Liver (tissue), 9 donors: ENCODE results near the gene NR4A3. TPM values are rescaled to one million over a fixed set of nuclear protein-coding genes. Genes with fewer than 3 reads are reported as not detected.

ENCODE experiments used
- DNase-seq: peaks from one replicate; pipeline ENCODE4 v3.0.0-alpha.2; 2017; ENCODE audit warnings: low spot score
- H3K27ac ChIP-seq, 2 donors: one replicate each; pipeline ENCODE4 v1.7.0; 2013; ENCODE audit warnings: inconsistent platforms in 2 of 2, low read length in 2 of 2, control low read depth in 1 of 2, low read depth in 1 of 2, mild to moderate bottlenecking in 1 of 2
- H3K27me3 ChIP-seq, 4 donors: one replicate each; pipeline versions ENCODE4 v1.6.1 to v1.7.0; 2013; ENCODE audit warnings: low read length in 3 of 4, inconsistent platforms in 1 of 4, mild to moderate bottlenecking in 1 of 4, moderate library complexity in 1 of 4; ENCODE audit not compliant: control insufficient read depth in 4 of 4, insufficient read depth in 4 of 4
- H3K36me3 ChIP-seq, 4 donors: one replicate each; pipeline versions ENCODE4 v1.6.1 to v1.7.0; 2013; ENCODE audit warnings: low read length in 3 of 4, mild to moderate bottlenecking in 3 of 4, low read depth in 1 of 4, moderate library complexity in 1 of 4; ENCODE audit not compliant: control insufficient read depth in 4 of 4, insufficient read depth in 3 of 4
- H3K4me1 ChIP-seq, 4 donors: one replicate each; pipeline versions ENCODE4 v1.6.1 to v1.7.0; 2013; ENCODE audit warnings: low read length in 3 of 4, mild to moderate bottlenecking in 3 of 4, moderate library complexity in 1 of 4; ENCODE audit not compliant: control insufficient read depth in 4 of 4, insufficient read depth in 4 of 4
- H3K4me3 ChIP-seq, 3 donors: one replicate each; pipeline versions ENCODE4 v1.6.1 to v1.7.0; 2013; ENCODE audit warnings: low read length in 3 of 3, control low read depth in 1 of 3, low read depth in 1 of 3, mild to moderate bottlenecking in 1 of 3
- H3K9ac ChIP-seq, 2 donors: one replicate each; pipeline ENCODE4 v1.7.0; 2013; ENCODE audit warnings: low read length in 2 of 2, mild to moderate bottlenecking in 2 of 2, moderate library complexity in 2 of 2, control low read depth in 1 of 2, low read depth in 1 of 2
- H3K9me3 ChIP-seq, 4 donors: one replicate each; pipeline versions ENCODE4 v1.6.1 to v1.7.0; 2013; ENCODE audit warnings: low read length in 3 of 4; ENCODE audit not compliant: control insufficient read depth in 4 of 4
- EGR1 ChIP-seq, 2 donors: IDR thresholded peaks; 2 replicates each; pipeline ENCODE4 v1.6.1; 2016 to 2018; ENCODE audit warnings: antibody characterized with exemption in 2 of 2, low read depth in 2 of 2
- FOXA1 ChIP-seq: IDR thresholded peaks from 2 replicates; pipeline ENCODE4 v1.6.1; 2016; ENCODE audit warnings: antibody characterized with exemption
- FOXA2 ChIP-seq: IDR thresholded peaks from 2 replicates; pipeline ENCODE4 v1.6.1; 2016; ENCODE audit warnings: antibody characterized with exemption
- GABPA ChIP-seq, 2 donors: IDR thresholded peaks in 1 of 2; conservative IDR thresholded peaks in 1 of 2; 2 replicates each; pipeline ENCODE4 v1.6.1; 2016; ENCODE audit warnings: antibody characterized with exemption in 2 of 2, mild to moderate bottlenecking in 1 of 2, moderate library complexity in 1 of 2
- HNF4A ChIP-seq, 2 donors: conservative IDR thresholded peaks; 2 replicates each; pipeline ENCODE4 v1.6.1; 2016; ENCODE audit warnings: antibody characterized with exemption in 2 of 2, mild to moderate bottlenecking in 2 of 2
- HNF4G ChIP-seq: IDR thresholded peaks from 2 replicates; pipeline ENCODE4 v1.6.1; 2016; ENCODE audit warnings: antibody characterized with exemption
- JUND ChIP-seq, 2 donors: IDR thresholded peaks; 2 replicates each; pipeline ENCODE4 v1.6.1; 2016; ENCODE audit warnings: antibody characterized with exemption in 2 of 2
- RAD21 ChIP-seq, 2 donors: IDR thresholded peaks; 2 replicates each; pipeline ENCODE4 v1.6.1; 2016; ENCODE audit warnings: antibody characterized with exemption in 2 of 2, mild to moderate bottlenecking in 2 of 2
- RXRA ChIP-seq, 2 donors: IDR thresholded peaks; 2 replicates each; pipeline ENCODE4 v1.6.1; 2017 to 2018; ENCODE audit warnings: antibody characterized with exemption in 2 of 2, mild to moderate bottlenecking in 1 of 2
- SP1 ChIP-seq: IDR thresholded peaks from 2 replicates; pipeline ENCODE4 v1.6.1; 2018; ENCODE audit warnings: antibody characterized with exemption, mild to moderate bottlenecking
- TAF1 ChIP-seq: conservative IDR thresholded peaks from 2 replicates; pipeline ENCODE4 v1.6.1; 2016; ENCODE audit warnings: antibody characterized with exemption, mild to moderate bottlenecking
- YY1 ChIP-seq: IDR thresholded peaks from 2 replicates; pipeline ENCODE4 v1.6.1; 2016; ENCODE audit warnings: antibody characterized with exemption, mild to moderate bottlenecking
- WGBS: extraction: QIAGEN DNeasy Blood & Tissue Kit; methylation state at CpG from one replicate; pipeline ENCODE4 v1.1.7; 2013; 5-methylcytosine and 5-hydroxymethylcytosine counted together
- polyA plus RNA-seq, 2 donors: library from polyadenylated mRNA; stranded (reverse) in 1 of 2; unstranded in 1 of 2; fragments of 200-250 nt in 1 of 2; fragments of >200 nt in 1 of 2; fragmentation: Nextera tagmentation in 1 of 2; extraction: Ambion mirVana in 1 of 2; gene quantifications; one replicate each; pipeline versions ENCODE4 v1.2.1 to v1.2.3, GENCODE V29; 2013 to 2015
- total RNA-seq, 2 donors: library from RNA; depleted of rRNA; stranded (reverse); fragments of >200 nt; gene quantifications; one replicate each; pipeline ENCODE4 v1.2.3, GENCODE V29; 2014
- TF ChIP-seq, protein P1 (sequence below): IDR thresholded peaks from 2 replicates; pipeline ENCODE4 v1.6.1; 2016; ENCODE audit warnings: antibody characterized with exemption
- TF ChIP-seq, protein P2 (sequence below): IDR thresholded peaks from 2 replicates; pipeline ENCODE4 v1.6.1; 2016; ENCODE audit warnings: antibody characterized with exemption
- TF ChIP-seq, protein P3 (sequence below): fragments of 150-350 bp; IDR thresholded peaks from 2 replicates; pipeline ENCODE4 v1.5.1; 2017; ENCODE audit warnings: improper control_type of control experiment, low read depth, low read length; ENCODE audit not compliant: missing input control
- TF ChIP-seq, protein P4 (sequence below): IDR thresholded peaks from 2 replicates; pipeline ENCODE4 v1.6.1; 2016; ENCODE audit warnings: antibody characterized with exemption, mild to moderate bottlenecking
- TF ChIP-seq, protein P5 (sequence below): IDR thresholded peaks from 2 replicates; pipeline ENCODE4 v1.6.1; 2016; ENCODE audit warnings: antibody characterized with exemption
- donor health status: healthy.
- donor health status: healthy.
- donor health status: healthy.
- donor health status: healthy.
- donor health status: healthy.

Gene NR4A3
- total and polyA plus RNA-seq, 4 donors: 0.02 to 0.14 (median 0.09) TPM

DNA sequence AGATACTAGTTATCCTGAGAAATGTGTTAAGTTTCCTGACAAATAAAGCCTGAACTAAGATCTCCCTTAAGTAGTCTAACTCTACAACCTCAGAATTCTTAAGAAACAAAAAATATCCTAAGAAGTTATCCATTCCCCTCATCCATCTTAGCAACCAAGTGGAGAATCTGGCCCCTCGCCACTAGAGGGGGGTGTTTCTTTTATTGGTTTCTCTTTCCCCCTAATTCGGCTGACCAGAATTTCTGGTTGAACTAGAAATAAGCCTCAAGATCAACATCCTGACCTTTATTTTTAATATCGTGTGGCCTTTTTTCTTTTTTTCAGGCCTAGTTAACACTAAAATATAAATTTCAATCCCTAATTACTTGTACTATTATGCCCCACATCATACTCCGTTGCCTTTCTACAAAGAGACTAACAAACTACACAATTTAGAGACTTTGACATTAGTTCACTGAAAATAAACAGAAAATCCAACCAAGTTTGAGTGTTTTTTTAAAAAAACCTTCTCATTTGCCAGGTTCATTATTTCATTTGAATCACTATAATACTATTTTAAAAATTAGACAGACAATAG, 14.3 kb upstream of the NR4A3 start:
- no peaks in the 10 kb centered on the region for H3K27me3 ChIP-seq
- WGBS: 19% methylated on average over 4 of the region's 4 CpGs
- DNase-seq: peak; percentile 60
- no peaks in the 10 kb centered on the region for H3K4me1 ChIP-seq
- peak overlapping the region; percentile 51 to 65 for H3K9ac ChIP-seq
- H3K36me3 ChIP-seq: no peaks in the 10 kb centered on the region
- no peak overlapping the region for H3K4me3 ChIP-seq
- TF ChIP-seq HNF4G: no peak
- no peak for TF ChIP-seq SP1
- TF ChIP-seq, protein P1, sequence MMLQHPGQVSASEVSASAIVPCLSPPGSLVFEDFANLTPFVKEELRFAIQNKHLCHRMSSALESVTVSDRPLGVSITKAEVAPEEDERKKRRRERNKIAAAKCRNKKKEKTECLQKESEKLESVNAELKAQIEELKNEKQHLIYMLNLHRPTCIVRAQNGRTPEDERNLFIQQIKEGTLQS: no peak
- TF ChIP-seq TAF1: no peak
- peak; percentile 87 to 88 for TF ChIP-seq RAD21 (IDR thresholded peaks at IDR 0.05)
- TF ChIP-seq FOXA2: no peak
- no peak for TF ChIP-seq JUND (IDR thresholded peaks at IDR 0.05)
- no peak for TF ChIP-seq GABPA (IDR thresholded peaks at IDR 0.05 in 1 of 2, conservative IDR thresholded peaks at IDR 0.05 in 1 of 2)
- peak; percentile 26 for TF ChIP-seq YY1
- TF ChIP-seq RXRA (IDR thresholded peaks at IDR 0.05): no peak
- TF ChIP-seq, protein P2, sequence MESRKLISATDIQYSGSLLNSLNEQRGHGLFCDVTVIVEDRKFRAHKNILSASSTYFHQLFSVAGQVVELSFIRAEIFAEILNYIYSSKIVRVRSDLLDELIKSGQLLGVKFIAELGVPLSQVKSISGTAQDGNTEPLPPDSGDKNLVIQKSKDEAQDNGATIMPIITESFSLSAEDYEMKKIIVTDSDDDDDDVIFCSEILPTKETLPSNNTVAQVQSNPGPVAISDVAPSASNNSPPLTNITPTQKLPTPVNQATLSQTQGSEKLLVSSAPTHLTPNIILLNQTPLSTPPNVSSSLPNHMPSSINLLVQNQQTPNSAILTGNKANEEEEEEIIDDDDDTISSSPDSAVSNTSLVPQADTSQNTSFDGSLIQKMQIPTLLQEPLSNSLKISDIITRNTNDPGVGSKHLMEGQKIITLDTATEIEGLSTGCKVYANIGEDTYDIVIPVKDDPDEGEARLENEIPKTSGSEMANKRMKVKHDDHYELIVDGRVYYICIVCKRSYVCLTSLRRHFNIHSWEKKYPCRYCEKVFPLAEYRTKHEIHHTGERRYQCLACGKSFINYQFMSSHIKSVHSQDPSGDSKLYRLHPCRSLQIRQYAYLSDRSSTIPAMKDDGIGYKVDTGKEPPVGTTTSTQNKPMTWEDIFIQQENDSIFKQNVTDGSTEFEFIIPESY: no peak
- no peak for TF ChIP-seq EGR1 (IDR thresholded peaks at IDR 0.05; ENCODE audit: low read depth in 2 of 2)
- no peak for TF ChIP-seq FOXA1
- TF ChIP-seq, protein P3, sequence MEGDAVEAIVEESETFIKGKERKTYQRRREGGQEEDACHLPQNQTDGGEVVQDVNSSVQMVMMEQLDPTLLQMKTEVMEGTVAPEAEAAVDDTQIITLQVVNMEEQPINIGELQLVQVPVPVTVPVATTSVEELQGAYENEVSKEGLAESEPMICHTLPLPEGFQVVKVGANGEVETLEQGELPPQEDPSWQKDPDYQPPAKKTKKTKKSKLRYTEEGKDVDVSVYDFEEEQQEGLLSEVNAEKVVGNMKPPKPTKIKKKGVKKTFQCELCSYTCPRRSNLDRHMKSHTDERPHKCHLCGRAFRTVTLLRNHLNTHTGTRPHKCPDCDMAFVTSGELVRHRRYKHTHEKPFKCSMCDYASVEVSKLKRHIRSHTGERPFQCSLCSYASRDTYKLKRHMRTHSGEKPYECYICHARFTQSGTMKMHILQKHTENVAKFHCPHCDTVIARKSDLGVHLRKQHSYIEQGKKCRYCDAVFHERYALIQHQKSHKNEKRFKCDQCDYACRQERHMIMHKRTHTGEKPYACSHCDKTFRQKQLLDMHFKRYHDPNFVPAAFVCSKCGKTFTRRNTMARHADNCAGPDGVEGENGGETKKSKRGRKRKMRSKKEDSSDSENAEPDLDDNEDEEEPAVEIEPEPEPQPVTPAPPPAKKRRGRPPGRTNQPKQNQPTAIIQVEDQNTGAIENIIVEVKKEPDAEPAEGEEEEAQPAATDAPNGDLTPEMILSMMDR: peak; percentile 79
- no peaks in the 10 kb centered on the region for H3K9me3 ChIP-seq
- H3K27ac ChIP-seq: no peak overlapping the region

DNA sequence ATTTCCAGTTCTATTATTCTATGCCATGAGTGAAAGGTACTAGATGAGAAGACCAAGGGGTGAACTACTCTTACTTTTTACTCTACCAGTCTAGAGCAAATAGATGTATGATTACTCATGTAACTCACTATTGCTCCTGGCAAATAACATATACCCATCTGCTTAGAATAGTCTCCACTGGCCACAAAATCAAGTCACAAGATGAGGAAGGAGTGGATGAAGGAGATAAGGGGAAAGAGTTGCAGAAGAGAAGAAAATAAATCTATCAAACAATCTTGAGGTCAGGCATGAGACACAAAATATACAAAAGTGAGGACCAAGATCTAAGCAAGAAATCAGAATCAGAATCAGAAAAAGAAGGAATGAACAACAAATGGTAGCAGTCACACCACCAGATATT, 13.7 kb upstream of the NR4A3 start:
- Histone ChIP-seq H3K4me1 (no peaks in the 10 kb centered on the region), H3K9ac (peak overlapping the region in 1 of 2 donors; percentile 51), H3K27ac (no peak overlapping the region), H3K27me3 (no peaks in the 10 kb centered on the region), H3K9me3 (no peaks in the 10 kb centered on the region), H3K4me3 (no peak overlapping the region), H3K36me3 (no peaks in the 10 kb centered on the region)
- TF ChIP-seq HNF4A (conservative IDR thresholded peaks at IDR 0.05) (no peak), RAD21 (IDR thresholded peaks at IDR 0.05) (no peak), GABPA (IDR thresholded peaks at IDR 0.05 in 1 of 2, conservative IDR thresholded peaks at IDR 0.05 in 1 of 2) (no peak), TAF1 (no peak), FOXA1 (no peak), EGR1 (IDR thresholded peaks at IDR 0.05; ENCODE audit: low read depth in 2 of 2) (no peak), JUND (IDR thresholded peaks at IDR 0.05) (no peak)
- TF ChIP-seq, protein P4, sequence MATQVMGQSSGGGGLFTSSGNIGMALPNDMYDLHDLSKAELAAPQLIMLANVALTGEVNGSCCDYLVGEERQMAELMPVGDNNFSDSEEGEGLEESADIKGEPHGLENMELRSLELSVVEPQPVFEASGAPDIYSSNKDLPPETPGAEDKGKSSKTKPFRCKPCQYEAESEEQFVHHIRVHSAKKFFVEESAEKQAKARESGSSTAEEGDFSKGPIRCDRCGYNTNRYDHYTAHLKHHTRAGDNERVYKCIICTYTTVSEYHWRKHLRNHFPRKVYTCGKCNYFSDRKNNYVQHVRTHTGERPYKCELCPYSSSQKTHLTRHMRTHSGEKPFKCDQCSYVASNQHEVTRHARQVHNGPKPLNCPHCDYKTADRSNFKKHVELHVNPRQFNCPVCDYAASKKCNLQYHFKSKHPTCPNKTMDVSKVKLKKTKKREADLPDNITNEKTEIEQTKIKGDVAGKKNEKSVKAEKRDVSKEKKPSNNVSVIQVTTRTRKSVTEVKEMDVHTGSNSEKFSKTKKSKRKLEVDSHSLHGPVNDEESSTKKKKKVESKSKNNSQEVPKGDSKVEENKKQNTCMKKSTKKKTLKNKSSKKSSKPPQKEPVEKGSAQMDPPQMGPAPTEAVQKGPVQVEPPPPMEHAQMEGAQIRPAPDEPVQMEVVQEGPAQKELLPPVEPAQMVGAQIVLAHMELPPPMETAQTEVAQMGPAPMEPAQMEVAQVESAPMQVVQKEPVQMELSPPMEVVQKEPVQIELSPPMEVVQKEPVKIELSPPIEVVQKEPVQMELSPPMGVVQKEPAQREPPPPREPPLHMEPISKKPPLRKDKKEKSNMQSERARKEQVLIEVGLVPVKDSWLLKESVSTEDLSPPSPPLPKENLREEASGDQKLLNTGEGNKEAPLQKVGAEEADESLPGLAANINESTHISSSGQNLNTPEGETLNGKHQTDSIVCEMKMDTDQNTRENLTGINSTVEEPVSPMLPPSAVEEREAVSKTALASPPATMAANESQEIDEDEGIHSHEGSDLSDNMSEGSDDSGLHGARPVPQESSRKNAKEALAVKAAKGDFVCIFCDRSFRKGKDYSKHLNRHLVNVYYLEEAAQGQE: no peak
- TF ChIP-seq, protein P5, sequence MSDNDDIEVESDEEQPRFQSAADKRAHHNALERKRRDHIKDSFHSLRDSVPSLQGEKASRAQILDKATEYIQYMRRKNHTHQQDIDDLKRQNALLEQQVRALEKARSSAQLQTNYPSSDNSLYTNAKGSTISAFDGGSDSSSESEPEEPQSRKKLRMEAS: no peak
- no peak for DNase-seq
